T47D (cell line): ENCODE data around the gene GPC6.

Experiments
- DNase-seq, 2 experiments: peaks; one replicate each; pipeline versions ENCODE4 v3.0.0 to v3.0.0-alpha.2; 2011 to 2012; ENCODE audit warnings: low read depth in 1 of 2, low spot score in 1 of 2
- JUND ChIP-seq: IDR thresholded peaks from 2 replicates; pipeline ENCODE4 v1.6.1; 2012; ENCODE audit warnings: low read depth
- in situ Hi-C: cut with HindIII; loops from 2 replicates; pipeline ENCODE4 v1.10.0; 2016; ENCODE audit warnings: low sequenced_read_pairs, low pct_unique_long_range_greater_than_20kb

Gene GPC6

DNA sequence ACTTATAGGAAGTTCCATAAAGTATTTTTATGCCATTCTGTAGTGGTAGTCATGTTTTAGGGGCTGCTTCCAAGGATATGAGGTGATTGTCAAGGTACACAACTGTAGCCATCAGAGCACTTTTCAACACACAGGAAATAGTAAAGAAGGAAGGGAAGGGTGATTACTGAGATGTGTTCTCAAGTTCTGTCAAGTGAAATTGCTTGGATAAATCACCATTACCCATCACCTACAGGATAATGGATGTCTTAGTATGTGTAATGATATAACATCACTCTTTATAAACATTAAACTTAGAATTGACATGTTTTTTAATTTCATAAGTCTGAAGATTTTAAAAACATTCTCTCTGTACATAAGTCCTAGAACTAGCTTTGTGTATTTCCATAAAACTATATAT lies 765.0 kb downstream of the GPC6 start:
- in situ Hi-C loops = no loop called here
- DNase-seq = no peak
- no peak for TF ChIP-seq JUND

DNA sequence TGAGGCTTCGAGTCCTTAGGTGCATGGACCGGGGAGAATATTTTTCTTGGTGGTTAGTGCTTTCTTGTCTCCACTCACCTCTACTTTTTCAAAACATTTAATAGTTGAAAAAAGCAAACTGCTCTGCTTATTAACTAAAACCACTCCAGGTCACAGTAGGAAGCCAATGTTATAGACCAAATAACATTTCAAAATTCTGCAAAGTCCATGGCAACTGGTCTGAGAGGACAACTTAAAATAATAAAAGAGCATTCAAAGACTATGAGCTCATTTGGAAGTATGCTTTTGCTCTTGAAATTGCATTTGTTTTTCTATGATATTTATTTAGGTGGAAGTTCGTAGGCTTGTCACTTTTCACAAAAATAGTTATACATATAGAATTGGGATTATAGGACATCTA lies 769.9 kb downstream of the GPC6 start:
- in situ Hi-C loops = no loop called here
- DNase-seq = no peak
- no peak for TF ChIP-seq JUND

DNA sequence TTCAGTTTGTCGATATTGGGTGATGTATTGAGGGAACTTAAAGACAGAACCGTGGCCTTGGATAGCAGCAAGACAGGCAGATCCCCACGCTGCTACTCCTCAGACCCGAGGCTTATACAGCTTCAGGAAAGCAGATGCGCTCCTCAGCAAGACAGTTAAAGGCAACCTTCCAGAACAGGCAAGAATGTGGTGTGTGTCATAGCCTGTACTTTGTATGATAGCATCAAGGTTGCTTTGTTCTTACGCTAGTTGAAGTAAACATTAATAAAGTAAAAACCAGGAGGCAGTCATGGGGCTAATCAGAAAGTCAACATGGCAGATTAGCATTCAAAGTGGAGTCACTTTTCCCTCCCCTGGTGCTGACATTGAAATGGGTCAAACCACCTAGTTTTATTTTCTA lies 779.7 kb downstream of the GPC6 start:
- TF ChIP-seq JUND = no peak
- in situ Hi-C loops = no loop called here
- DNase-seq = peak in 1 of 2 experiments; percentile 57

DNA sequence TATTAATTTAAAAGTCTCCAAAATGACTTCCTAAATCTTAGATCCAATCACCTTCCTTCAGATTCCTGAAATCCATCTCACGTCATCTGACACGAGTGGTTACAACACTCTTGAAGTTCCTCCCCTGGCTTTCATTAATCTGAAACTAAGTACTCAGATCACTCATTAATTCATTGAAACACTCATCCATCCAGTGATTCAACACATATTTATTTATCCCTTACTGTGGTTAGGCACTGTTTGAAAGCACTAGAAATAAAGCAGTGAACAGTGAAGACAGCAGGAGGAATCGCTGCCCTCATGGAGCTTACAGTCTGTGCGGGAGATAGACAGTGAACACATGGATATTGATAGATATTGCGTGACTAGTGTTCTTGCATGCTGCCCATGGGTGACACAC lies 780.5 kb downstream of the GPC6 start:
- no peak for TF ChIP-seq JUND
- no peak for DNase-seq
- in situ Hi-C loops = no loop called here

DNA sequence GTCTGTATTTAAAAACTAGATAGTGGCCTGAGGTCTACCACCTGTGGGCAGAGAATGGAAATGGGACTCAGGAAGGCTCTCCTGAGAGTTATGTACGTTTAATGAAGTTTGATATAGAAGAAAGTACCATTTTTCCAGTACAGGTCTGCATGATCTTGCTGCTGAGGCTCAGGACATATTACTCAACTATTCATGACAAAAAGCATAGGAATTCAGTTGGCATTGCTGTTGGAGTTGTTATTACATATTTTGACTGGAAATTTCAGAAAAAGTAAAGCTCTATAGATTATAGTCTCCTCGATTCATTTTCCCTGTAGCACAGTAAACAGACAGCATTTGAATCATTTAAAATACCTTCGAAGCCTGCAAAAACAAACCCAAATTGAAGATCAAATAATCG lies 783.1 kb downstream of the GPC6 start:
- TF ChIP-seq JUND = no peak
- no peak for DNase-seq
- in situ Hi-C loops = no loop called here

DNA sequence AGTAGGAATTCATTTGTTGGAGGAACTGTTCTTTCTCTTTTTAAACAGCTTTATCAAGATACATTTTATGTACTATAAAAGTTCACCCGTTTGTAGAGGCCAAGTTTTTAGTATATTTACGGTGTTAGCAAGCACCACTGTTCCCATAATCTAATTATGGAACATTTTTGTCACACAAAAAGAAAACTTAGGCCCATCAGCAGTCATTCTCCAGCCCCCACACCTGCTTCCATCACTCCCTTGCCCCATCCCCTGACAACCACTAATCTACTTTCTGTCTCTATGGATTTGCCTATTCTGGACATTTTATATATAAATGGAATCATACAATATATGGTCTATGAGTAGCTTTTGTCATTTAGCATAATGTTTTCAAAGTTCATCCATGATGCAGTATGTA lies 787.9 kb downstream of the GPC6 start:
- in situ Hi-C loops = no loop called here
- no peak for DNase-seq
- no peak for TF ChIP-seq JUND

DNA sequence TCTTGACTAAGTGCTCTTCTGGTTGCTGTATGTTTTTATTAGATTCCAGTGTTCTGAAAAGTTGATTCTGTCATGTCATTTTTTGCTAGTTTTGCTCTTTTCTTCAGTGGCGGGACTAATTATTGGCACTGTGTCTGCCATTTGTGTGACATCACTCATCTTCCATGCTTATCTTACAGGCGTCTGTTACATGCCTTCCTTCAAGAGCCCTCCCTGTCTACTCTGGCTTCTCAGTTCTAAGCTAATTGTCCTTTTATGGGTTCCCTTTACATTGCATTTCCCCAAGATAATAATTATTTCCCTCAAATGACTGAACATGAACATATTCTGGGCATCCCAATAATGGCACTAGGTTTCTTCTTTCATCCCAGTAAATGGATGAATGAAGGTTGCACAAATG lies 793.8 kb downstream of the GPC6 start:
- DNase-seq = no peak
- in situ Hi-C loops = no loop called here

DNA sequence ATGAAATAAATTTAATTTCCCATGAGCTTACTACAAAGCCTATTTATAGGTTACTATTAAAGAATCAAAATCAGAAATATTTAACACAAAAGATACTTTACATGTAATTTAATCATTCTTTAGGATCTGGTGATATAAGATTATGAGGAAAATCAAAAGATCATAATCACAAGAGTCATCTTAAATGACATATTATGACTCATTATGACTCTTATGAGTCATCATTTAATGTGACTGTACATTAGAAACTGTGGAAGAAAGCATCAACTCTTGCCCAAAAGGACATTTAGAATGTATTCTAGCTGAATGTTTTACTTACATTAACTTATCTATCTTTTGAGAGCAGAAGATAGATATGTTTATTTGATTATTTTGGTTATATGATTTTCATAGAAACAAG lies 794.2 kb downstream of the GPC6 start:
- in situ Hi-C loops = no loop called here
- no peak for DNase-seq
- TF ChIP-seq JUND = no peak

More for the DNA sequence above, 793.8 kb downstream of the GPC6 start:
- no peak for TF ChIP-seq JUND

DNA sequence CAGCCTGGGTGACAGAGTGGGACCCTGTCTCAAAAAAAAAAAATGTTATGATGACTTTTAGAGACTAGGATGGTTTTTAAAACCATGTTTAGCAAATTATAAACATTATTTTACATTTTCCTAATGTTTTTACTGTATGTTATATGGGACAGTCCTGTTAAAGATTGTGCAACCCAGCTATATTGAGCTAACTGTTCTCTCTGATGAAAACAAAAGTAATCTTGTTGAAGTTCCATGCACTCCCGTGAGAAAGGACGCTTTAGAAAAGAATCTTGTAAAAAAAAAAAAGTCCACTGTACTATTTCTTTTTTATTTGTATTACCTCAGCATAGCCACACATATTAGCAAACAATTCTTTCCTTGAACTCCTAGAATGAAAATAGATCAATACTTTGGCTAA lies 801.6 kb downstream of the GPC6 start:
- no peak for TF ChIP-seq JUND

DNA sequence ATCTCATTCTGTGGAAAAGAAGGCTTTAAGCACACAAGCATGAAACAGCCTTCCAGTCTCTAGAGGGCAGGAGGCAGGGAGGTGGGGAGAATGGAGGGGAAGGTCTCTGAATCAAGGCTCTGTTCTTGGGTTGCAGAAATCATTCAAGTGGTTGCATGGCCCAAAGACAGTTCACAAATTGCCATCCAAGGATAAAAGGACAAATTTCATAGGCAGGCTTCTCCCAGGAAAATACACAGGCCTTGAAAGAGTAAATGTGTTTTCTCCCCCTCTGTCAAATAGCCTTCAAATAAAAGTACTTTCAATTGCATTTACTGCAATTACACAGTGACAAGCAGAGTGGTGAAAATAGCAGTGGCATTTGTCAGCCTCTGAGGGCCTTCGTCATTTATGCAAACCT lies 802.0 kb downstream of the GPC6 start:
- no peak for TF ChIP-seq JUND
- in situ Hi-C loops = no loop called here
- no peak for DNase-seq

More for the DNA sequence above, 801.6 kb downstream of the GPC6 start:
- no peak for DNase-seq
- in situ Hi-C loops = no loop called here

DNA sequence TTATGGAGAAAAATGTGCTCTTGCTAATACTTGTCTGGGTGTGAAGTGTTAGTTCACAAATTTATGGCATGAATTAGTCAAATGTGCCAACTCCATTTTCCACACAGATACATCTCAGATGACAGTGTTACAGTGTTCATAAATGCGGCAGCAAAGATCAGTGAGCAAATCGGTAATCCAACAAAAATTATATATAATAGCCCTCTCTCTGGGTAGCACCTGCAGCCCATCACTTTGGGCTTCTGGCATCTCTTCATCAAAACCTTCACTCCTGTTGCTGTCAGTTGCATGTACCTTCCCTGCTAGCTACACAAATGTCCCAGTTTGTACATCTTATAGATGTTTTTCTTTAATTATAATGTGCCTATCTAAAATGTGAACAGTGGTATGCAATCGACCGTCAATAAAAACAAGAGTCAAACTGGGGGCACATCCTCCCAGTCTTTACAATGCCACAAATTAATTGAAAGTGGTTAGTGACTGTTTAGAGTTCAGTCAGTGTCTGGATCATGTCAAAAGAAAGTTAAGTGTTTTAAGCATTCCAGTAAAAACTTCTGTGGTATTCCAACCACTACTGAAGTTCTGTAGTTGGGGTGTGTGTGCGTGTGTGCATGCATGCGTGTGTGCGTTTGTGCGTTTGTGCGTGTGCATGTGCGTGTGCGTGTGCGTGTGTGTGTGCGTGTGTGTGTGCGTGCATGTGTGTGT lies 804.0 kb downstream of the GPC6 start:
- DNase-seq = no peak
- TF ChIP-seq JUND = no peak
- in situ Hi-C loops = no loop called here

DNA sequence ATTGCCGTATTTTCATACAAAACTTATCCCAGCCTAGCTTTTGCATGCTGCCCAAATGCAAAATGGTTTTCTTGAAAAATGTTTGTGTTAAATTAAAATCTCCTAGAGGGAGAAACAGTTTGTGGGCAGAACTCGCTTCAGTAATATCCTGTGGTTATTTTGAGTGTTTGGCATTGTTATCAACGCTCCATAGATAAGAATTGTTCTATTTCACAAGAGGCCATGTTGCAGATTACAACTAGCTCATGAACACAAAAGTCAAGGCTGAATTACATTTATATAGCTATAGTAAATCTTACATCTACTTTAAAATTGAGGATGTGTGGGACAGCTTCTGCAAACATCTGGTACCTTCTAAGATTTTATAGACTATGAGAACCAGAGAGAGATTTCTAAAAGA lies 805.0 kb downstream of the GPC6 start:
- in situ Hi-C loops = no loop called here
- TF ChIP-seq JUND = no peak

DNA sequence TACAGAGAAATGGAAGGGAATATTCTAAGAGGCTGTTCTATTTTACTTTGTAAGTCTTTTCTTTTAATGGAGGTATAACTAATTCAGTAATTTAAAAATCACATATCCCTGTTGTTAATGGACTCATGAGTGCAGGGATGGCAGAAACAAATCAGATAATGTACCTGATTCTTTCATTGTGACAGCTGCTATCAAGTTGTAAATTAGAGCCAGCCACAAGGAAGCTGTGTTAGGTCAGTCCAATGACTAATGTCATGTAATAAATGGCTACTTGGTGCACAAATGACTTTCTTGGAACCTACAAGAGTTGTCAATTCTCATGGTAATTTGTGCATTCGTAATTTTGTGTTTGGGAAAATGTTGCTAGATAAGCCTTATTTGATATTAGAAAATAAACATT lies 806.5 kb downstream of the GPC6 start:
- in situ Hi-C loops = no loop called here
- no peak for DNase-seq
- TF ChIP-seq JUND = no peak

More for the DNA sequence above, 805.0 kb downstream of the GPC6 start:
- no peak for DNase-seq

DNA sequence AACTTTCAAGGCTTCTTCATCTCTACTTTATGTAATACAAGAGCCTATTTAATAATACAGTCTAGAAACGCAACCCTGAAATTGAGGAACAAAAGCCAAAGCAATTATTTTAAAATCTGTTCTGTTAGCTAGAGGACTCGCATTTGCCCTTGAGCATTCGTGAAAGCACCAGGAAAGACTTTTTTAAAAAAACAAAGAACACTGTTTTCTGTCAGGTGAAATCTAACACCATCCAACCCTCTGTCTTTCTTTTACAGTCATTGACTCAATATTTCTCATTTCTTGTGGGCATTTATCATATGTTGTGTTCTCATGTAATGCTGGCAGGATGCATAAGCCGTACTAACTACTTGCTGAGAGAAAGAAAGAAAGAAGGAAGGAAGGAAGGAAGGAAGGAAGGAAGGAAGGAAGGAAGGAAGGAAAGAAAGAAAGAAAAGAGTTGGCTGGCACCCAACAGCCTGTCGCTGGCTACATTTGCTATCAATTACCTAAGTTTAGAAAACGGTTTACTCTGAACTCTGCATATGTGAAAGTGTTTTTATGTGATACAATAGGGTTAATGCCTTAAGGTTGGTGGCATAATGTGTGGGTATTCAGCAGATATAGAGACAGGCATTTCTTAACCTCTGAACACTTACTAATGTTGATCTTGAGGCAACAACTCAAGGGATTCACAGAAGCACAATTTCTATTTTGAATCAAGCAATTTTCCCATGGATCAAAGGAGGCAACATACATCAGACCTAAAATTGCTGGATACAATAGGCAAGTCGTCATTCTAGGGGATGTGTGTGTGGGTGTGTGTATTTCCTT lies 807.4 kb downstream of the GPC6 start:
- in situ Hi-C loops = no loop called here
- DNase-seq = no peak

More for the DNA sequence above, 807.4 kb downstream of the GPC6 start:
- TF ChIP-seq JUND = no peak
